SKM-1 treated with dmso at 0.1 percent for 144 hours (cell line): ENCODE data around the gene TEPSIN.
A peak's percentile ranks its signal among the peaks of the same experiment; 100 is the strongest.

Source experiments
- DNase-seq: peaks from one replicate; lab custom pipeline; 2025; ENCODE audit not compliant: unreplicated experiment; lab: John Stamatoyannopoulos, UW

The TEPSIN gene

DNA sequence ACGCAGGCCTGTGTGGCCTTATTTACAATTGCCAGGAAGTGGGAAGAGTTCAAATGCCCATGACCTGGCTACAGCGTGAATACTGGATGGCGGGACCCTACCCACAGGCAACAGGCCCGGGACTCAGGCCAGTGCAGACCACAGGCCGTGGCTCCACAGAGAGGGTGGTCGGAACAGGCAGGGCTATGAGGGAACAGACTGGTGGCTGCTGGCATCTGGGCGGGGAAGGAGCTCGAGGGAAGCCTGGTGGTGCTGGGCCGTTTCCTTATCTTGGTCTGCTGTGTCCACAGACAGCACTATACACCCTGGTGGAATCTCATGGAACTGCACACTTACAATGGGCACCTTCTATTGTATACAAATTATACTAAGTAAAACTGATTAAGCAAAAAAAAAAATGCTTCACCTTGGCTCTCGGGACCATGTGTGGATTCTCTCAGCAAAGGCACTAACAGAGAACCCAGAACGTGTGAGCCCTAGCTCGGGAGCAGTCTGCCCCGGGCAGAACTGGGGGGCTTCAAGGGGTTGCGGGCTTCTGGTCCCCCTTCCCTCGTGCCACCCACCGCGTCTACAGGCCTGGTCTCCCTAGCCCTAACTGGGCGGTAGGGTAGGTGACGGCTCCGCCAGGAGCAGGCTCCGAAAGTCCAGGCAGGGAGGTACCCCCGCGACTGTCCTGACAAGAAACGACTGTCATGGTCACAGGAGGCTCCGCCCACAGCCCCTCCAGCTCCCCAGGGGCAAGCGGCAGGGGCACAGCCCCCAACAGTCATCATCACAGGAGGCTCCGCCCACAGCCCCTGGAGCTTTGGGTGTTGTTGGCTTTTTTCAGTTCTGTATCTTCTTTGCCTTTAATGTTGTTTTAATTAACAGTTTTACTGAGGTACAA is 37.9 kb downstream of the TEPSIN start:
- DNase-seq: peak; percentile 72

DNA sequence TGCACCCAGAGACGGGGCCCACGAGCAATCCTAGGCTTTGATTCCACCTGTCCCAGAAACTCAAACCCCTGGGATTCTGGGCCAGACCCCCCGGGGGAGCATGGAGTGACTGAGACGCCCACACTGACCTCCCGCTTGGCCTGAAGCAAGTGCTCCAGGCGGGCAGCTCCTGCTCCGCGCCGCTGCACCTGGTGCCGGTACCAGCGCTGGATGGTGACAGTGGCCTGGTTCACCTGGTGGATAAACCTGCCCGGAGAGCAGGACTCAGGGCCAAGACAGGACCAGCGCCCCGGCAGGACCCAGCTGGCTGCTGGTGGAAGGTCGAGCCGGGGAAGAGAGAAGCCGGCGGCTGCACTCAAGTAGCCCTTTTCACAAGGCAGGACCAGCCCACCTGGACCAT is 38.7 kb downstream of the TEPSIN start:
- DNase-seq: no peak

DNA sequence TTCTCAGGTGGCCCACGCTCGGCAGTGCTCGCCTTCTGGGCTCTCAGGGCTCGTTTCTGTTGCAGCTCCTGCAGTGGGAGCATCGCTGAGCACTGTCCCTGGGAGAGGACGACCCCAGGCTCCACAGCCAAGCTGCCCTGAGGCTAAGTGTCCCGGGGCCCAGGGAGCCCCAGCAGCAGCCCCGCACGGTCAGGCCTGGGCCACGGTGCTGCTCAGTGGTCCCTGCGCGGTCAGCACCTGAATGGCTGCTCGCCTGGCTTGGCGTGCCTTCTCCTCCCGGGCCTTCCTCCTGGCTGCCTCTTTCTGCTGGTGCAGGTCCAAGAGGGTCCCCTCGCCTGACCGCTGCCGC is 39.4 kb downstream of the TEPSIN start:
- DNase-seq: no peak

DNA sequence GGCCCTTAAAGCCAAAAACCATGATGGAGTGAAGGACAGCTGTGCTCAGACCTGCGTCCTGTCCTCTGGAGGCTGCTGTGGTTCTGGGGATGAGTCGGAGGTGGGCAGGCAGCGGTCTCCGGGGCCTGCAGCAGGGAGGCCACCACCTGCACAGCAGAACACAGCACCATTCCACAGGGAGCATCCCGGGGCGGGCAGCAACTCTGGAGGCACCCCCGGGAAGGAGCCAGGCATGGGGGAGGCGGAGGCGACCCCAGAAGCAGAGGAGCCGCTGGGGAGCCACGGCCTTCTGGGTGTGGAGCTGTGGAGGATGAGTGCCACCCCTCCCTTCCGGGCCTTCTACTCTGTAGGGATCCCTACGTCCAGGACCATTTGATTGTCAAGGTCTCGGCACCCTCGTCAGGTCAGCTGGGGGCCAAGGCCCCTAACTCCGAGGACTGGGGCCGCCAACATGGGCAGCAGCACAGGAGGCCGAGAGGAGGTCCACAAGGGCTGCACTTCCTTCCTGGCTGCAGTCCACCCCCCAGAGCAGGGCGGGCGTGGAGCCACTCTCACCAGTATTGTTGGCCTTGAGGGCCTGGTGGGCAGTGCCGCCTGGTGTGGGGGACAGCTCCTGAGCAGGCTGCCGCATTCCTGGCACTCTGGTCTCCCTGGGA is 39.9 kb downstream of the TEPSIN start:
- no peak for DNase-seq

DNA sequence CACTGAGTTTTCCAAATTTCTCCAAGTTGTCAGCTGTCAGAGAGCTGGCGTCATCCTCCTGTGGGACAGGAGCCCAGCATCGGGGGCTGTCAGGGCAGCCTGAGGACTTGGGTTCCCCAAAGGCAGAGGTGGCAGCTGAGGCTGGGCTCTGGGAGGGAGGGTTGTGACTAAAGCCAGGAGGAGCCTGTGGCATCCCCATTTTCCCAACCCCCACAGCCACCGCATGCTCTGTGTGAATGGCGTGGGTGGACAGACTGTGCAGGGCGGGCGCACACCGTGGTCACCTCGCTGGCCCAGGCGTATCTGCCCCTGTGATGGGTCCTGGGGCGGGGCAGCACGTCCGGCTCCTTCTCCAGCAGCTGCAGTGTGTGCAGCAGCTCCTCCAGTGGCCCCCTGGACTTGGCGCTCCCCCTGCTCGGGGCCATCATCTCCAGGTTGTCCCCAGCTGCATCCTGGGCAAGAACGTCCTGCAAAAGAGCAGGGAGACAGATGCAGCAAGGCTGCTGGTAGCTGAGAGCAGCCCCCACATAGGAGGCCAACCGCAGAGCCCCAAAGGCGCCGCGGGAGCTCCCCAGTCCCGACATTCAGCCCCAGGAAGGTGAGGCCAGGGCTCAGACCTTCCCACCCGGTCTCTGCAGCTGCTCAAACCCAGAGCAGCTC is 40.9 kb downstream of the TEPSIN start:
- no peak for DNase-seq

DNA sequence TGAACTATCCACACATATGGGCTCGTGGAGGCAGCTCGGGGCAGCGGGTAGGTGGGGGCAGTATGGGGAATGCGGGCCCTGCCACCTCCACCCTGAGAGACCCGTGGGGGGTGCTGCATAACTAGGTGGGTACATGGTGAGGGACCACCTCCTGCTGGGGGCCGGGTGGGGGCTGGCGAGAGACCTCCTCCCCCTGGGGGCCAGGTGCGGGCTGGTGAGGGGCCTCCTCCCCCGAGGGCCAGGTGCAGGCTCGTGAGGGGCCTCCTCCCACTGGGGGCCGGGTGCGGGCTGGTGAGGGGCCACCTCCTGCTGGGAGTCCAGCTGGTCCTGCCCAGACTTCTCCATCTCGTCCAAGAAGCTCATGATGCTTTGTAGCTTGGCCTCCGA is 41.5 kb downstream of the TEPSIN start:
- no peak for DNase-seq

DNA sequence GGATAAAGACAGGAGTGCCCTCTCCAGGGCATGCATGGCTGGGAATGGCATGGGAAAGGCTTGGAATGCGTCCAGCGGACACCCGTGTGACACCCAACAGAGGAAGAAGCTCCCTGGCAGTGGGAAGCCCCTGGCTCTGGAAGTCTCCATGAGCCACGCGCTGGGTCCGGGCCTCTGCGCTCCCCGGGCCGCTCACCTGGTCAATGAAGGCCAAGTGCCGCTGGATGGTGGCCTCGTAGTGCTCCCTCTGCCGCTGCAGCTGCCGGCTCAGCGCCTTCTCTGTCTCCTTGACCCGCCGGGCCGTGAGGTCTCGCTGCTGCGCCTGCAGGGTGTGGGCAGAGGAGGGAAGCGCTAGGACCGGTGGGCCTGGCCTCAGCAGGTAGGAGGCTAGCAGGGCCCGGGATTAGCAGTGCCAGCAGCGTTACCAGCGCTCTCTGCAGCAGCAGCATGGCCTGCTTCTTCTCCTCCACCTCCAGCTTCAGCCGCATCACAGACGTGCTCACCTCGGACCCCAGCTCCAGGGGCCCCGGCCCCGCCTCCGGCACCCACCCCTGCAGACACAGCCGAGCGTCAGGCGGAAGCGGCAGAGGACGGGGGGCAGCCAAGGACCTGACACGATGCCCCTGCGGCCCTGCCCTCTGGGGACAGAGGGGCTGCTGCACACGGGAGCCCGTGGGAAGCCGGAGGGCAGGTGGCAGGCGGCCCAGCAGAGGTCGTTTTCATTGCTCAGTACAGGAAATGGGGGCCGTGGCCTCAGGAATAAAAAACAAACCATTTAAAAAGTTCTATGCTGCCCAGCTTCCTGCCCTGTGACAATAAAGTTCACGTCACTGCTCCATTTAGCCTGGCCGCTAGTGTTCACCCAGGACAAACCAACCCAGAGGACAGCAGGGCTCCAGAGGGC is 42.1 kb downstream of the TEPSIN start:
- no peak for DNase-seq

DNA sequence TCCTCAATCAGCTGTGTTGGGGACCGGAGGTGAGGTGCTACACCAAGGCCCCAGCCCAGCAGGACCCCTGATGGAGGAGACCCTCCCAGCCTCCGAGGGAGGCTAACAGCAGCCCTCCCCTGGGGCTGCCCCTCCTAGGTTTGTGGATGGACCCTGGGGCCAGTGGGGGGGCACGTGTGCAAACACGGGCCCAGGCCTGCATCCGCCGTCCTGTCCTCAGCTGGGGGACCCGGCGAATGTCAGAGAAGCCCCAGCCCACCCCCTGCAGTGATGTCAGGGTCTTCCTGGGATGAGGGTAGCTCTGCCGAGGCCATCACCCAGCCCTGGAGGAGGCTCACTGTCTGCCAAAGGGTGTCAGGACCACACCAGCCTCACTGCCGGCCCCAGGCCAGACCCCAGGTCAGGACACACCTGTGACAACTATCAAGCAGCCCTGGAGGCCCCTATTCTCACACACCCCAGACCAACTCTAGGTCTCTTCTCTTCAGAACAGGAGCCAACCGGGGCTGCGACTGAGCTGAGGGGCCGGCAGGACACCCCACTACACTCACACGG is 42.8 kb downstream of the TEPSIN start:
- DNase-seq: no peak

DNA sequence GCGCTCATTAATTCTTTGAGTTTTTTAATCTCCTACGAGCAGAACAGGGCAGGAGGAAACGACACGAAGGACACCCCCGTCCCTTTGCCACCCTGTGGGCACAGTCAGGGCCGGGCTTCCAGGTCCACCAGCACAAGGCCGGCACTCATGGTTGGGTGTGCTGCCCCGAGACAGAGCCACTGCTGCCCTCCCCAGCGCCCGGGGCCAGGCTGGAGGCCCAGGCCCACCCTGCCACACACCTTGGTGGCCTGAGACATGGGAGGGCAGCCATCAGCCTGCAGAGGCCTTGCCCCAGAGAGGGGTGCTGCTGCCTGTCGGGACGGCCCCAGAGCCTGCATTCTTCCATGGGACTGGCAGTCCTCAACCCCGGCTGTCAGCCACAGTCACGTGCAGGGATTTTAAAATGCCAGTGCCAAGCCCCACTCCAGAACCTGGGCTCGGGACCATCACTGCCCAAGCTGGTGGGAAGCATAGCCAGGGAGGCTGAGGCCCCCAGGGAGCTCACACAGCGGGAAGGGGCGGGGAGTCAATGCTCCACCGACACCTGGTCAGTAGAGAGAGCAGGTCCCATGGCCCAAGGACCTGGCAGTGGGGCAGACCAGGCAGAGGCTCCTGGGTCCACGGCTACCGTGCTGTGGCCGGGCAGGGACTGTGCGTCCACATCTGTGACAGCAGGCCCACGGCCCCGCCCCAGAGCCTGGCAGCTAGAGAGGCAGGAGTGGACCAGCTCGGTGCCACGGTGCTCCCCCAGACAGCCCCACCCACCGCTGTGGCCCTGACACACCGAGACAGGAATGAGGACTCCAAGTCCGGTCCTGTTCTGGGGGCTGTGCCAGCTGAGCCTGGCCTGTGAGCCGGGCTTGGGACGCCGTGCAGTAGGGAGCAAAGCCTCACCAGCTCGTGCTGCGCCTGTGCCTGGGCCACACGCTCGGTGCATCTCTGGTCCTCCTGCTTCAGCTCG is 43.6 kb downstream of the TEPSIN start:
- no peak for DNase-seq

DNA sequence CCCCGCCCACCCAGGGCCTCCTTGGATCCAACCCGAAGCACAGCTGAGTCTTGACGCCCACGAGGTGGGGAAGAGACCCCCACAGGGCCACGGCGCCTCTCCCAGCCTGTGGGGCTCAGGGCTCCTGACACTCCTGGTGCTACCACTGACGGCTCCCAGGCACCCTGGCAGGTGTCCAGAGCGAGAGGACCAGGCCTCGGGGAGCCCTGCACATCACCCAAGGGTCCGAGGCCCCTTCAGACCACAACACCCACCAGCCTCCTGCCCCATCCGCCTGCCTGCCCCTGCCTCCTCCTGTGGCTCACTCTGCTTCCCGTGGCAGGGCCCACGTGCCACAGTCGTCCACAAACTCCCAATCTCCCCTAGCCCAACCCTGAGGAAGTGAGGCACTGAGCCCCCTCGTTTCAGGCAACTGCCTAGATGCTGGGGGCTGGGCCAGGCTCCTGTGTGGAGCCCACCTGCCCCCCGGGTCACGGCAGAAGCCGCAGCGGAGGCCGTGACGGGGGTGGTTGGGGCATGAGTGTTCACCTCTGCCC is 44.6 kb downstream of the TEPSIN start:
- no peak for DNase-seq

DNA sequence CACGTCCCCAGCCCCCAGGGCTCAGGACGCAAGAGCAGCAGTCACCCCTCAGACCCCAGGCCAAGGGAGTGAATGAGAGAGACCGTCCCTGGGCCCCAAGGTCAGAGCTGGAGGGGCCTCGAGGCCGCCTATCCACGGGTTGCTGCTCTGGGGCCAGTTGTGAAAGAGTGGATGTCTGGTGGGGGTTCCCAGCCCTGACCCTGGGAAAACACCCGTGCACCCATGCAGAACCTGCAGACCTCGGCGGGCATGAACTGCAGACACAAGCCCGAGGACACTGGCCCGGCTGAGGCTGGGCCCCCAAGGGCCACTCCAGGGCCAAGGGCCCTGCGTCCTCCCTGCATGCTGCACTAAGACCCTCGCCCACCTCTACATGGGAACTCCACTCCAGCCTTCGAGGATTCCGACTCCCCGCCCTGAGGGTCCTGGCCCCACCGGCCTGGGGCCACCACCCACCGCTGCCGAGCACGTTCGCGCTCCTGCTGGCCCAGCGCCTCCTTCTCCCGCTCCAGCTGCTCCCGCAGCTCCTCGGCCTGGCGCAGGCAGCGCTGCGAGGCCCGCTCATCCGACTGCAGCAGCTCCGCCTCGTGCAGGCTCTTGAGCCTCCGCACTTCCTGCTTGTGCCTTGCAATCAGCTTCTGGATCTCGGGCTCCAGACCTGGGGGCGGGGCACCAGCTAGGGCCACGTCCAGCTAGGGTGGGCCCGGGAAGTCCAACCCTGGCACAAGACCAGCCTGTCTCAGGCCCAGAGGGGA is 45.2 kb downstream of the TEPSIN start:
- no peak for DNase-seq

DNA sequence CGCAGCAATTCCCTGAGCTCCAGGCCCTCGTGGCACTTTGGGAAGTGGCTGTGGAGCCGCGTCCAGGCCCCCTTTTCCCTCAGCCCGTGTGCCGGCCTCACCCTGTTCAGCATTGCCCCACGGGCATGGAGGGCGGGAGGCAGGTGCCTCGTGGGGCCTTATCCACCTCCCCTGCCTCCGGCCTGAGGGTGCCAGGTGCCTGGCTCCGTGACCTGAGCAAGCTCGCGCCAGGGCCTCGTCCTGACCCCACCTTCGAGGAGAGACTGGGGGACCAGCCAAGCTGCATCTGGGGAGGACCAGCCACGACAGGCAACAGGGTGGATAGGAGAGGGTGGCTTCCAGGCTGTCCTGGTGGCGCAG is 45.8 kb downstream of the TEPSIN start:
- DNase-seq: no peak

DNA sequence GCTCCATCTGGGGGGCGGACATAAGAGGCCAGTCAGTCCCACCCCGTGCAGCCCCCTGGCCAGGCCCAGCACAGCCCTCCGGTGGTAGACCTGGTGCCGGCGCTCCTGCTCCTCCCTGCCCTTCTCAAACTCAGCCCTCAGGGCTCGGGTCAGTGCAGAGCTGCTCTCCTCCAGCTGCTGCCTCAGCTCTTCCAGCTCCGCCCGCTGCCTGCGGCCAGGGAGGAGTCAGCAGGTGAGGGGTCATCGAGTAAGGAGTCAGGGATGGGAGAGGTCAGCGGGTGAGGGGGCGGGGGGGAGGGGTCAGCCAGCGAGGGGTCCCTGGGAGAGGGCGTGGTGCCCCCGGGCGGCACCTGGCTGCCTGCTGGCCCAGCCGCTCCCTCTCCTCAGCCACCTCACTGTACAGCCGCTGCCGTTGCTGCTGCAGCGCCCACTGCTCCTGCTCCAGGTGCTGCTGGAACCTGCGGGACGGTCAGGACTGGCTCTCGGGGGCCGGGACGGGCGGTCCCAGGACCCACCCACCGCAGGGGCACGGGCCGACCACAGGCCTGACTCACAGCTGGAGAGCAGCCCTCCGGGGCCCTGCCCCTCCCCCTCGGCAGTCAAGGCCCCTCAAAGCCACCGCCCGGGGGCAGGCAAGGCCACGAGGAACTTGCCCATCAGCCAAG is 46.3 kb downstream of the TEPSIN start:
- no peak for DNase-seq

DNA sequence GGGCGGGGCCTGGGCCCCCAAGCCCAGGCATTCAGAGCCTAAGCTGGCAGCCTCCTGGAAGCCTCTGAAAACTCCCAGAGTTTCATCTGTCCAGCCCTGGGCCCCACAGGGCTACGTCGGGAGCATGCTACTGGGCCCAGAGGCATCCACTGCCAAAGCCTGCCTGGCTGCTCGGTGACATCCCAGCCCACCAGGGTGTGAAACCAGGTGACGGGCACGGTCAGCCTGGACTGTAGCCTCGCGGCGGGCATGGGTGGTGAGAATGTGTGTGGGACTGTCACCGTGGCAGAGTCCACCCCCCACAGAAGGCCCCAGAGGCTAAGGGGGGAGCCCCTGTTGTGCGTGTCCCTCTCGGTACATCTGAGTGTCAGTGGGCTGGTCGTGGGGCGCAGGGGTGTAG is 47.2 kb downstream of the TEPSIN start:
- no peak for DNase-seq

DNA sequence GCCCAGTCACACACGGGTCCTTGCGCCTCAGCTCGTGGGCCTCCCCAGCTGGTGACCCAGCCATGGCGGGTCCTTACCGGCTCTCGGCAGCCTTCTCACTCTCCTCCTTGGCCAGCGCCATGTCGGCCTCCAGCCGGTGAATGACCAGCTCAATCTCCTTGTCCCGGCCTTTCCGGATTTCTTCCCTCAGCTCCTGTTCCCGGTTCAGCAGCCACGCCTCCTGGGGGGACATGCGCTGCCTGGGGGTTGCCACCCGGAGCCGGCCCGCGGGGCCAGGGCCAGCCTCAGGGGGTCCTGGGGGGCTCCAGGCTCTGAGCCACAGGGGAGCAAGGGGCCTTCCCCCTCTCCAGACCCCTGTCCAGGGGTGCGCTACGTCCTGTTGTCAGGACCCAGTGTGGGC is 47.7 kb downstream of the TEPSIN start:
- no peak for DNase-seq

DNA sequence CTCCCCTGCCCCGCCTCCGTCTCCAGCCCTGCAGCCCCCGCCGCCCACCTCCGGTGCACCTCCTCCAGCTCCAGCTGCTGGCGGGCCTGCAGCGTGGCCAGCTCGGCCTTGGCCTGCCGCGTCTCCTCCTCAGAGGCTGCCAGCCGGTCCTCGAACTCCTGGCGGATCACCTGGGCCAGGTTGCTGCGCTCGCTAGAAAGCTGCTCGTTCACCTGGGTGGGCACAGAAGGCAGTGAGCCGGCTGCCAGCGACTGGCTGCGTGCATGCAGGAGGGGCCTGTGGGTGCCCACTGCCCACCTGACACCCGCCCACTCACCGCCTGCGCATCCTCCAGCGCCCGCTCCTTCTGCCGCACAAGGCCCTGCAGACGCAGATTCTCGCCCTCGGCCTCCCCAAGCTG is 48.3 kb downstream of the TEPSIN start:
- no peak for DNase-seq

DNA sequence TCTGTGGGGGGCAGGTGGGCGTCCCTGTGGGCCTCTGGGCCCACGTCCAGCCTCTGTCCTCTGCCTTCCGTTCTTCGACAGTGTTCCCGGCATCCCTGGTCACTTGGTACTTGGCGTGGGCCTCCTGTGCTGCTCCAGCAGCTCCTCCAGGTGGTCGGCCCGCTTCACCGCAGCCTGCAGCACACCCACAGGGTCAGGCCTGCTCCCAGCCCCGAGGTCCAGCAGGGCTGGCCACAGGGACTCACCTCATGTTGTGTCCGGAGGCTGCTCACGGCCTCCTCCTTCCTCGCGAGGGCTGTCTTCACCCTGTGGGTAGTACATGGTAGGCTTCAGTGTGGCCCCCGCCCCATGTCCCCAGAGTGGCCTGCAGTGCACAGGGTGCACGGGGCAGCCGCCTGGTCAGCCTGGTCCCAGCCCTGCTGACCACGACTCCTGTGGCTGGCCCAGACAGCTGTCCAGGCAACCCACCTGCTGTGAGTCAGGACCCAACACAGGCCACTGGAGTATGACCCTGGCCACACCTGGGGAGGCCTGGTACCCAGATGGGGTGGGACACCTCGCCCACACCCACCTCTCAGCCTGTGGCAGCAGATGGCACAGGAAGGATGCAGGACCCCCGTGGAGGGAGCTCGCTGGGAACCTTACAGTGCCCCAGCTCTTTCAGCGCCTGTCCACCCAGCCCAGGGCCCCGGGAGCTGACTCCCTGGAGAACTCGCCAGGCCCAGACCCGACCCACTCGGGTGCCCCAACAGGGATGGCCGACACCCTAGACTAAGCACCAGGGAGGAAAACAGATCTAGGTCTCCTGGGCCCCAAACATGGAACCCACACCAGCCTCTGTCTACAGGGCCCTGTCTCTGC is 49.0 kb downstream of the TEPSIN start:
- DNase-seq: no peak
